NCI-H2196 treated with DMSO at 0.1 percent for 48 hours (cell line): Measurements from ENCODE around the gene FIG4.
"Not testable (repeated sequence)": the region's sequence is repeated elsewhere in the genome, so short reads cannot be mapped to it uniquely, and the experiment has no call there.

Experiments used
- DNase-seq: peaks from one replicate; lab custom pipeline; 2025; ENCODE audit not compliant: unreplicated experiment; lab: John Stamatoyannopoulos, UW

The FIG4 gene

GRCh38 chr6:109759098-109759955 is 68.2 kb downstream of the FIG4 start:
- no peak for DNase-seq

- DNase-seq, result peak; percentile 16
Measured at GRCh38 chr6:109760208-109760607, 69.1 kb downstream of the FIG4 start.

GRCh38 chr6:109762166-109762565 is 71.1 kb downstream of the FIG4 start:
- no peak for DNase-seq

GRCh38 chr6:109762769-109763441 is 71.8 kb downstream of the FIG4 start:
- no peak for DNase-seq

- no peak for DNase-seq
Measured at GRCh38 chr6:109766167-109766566, 75.1 kb downstream of the FIG4 start.

- DNase-seq, result no peak
Measured at GRCh38 chr6:109767961-109768360, 76.9 kb downstream of the FIG4 start.

GRCh38 chr6:109768485-109768884 is 77.4 kb downstream of the FIG4 start:
- DNase-seq, result no peak

- DNase-seq, result no peak
Measured at GRCh38 chr6:109769213-109769612, 78.1 kb downstream of the FIG4 start.

GRCh38 chr6:109770047-109770446 is 79.0 kb downstream of the FIG4 start:
- DNase-seq, result no peak

GRCh38 chr6:109770779-109771178 is 79.7 kb downstream of the FIG4 start:
- no peak for DNase-seq

- DNase-seq, result not testable (repeated sequence)
Measured at GRCh38 chr6:109771939-109772755, 81.1 kb downstream of the FIG4 start.

- peak; percentile 27 for DNase-seq
Measured at GRCh38 chr6:109772883-109773431, 81.9 kb downstream of the FIG4 start.

GRCh38 chr6:109781001-109781400 is 89.9 kb downstream of the FIG4 start:
- DNase-seq, result no peak

- no peak for DNase-seq
Measured at GRCh38 chr6:109782491-109782999, 91.4 kb downstream of the FIG4 start.

- DNase-seq, result no peak
Measured at GRCh38 chr6:109783250-109783986, 92.3 kb downstream of the FIG4 start.

GRCh38 chr6:109787312-109787711 is 96.2 kb downstream of the FIG4 start:
- DNase-seq, result no peak

- no peak for DNase-seq
Measured at GRCh38 chr6:109788687-109789086, 97.6 kb downstream of the FIG4 start.

GRCh38 chr6:109790131-109790530 is 99.0 kb downstream of the FIG4 start:
- DNase-seq, result no peak

GRCh38 chr6:109791301-109791700 is 100.2 kb downstream of the FIG4 start:
- no peak for DNase-seq

GRCh38 chr6:109793021-109793420 is 101.9 kb downstream of the FIG4 start:
- no peak for DNase-seq
